Mammary epithelial cell (primary cell): ENCODE data around the gene MAGT1.
"Not testable (repeated sequence)": the region's sequence is repeated elsewhere in the genome, so short reads cannot be mapped to it uniquely, and the experiment has no call there.

Source experiments
- EZH2 ChIP-seq: IDR thresholded peaks from 2 replicates; pipeline ENCODE4 v1.6.1; 2012; ENCODE audit warnings: low read length, inconsistent platforms, borderline replicate concordance
- TF ChIP-seq, protein P1 (sequence below), 2 donors: IDR thresholded peaks in 1 of 2; conservative IDR thresholded peaks in 1 of 2; 2 replicates each; pipeline ENCODE4 v1.5.1; 2011 to 2012; ENCODE audit warnings: inconsistent platforms in 2 of 2, low read length in 2 of 2, mild to moderate bottlenecking in 2 of 2, control low read depth in 1 of 2, low read depth in 1 of 2; ENCODE audit not compliant: insufficient read depth in 1 of 2; ENCODE audit errors: extremely low read depth in 1 of 2

DNA sequence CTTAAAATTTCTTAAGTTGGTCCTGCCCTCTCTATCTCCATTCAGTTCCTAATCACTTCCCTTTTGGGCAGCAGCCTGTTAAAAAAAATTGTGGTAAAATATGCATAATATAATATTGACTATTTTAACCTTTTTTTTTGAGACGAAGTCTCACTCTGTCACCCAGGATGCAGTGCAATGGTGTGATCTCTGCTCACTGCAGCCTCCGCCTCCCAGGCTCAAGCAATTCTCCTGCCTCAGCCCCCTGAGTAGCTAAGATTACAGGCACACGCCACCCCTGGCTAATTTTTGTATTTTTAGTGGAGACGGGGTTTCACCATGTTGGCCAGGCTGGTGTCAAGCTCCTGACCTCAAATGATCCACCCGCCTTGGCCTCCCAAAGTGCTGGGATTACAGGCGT is 24.1 kb upstream of the MAGT1 start:
- not testable (repeated sequence) for TF ChIP-seq EZH2
- TF ChIP-seq, protein P1, sequence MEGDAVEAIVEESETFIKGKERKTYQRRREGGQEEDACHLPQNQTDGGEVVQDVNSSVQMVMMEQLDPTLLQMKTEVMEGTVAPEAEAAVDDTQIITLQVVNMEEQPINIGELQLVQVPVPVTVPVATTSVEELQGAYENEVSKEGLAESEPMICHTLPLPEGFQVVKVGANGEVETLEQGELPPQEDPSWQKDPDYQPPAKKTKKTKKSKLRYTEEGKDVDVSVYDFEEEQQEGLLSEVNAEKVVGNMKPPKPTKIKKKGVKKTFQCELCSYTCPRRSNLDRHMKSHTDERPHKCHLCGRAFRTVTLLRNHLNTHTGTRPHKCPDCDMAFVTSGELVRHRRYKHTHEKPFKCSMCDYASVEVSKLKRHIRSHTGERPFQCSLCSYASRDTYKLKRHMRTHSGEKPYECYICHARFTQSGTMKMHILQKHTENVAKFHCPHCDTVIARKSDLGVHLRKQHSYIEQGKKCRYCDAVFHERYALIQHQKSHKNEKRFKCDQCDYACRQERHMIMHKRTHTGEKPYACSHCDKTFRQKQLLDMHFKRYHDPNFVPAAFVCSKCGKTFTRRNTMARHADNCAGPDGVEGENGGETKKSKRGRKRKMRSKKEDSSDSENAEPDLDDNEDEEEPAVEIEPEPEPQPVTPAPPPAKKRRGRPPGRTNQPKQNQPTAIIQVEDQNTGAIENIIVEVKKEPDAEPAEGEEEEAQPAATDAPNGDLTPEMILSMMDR (conservative IDR thresholded peaks at IDR 0.05 in 1 of 2, IDR thresholded peaks at IDR 0.05 in 1 of 2; ENCODE audit: extremely low read depth in 1 of 2, insufficient read depth in 1 of 2, low read depth in 1 of 2, low read length in 2 of 2) = not testable (repeated sequence)
